T-helper 9 cell (primary cell): ENCODE results near the gene PTDSS2.
A peak's percentile ranks its signal among the peaks of the same experiment; 100 is the strongest.
"Not testable (repeated sequence)": the region's sequence is repeated elsewhere in the genome, so short reads cannot be mapped to it uniquely, and the experiment has no call there.

ENCODE experiments used
- DNase-seq: peaks from one replicate; pipeline ENCODE4 v3.0.0-alpha.2; 2020

The PTDSS2 gene

GRCh38 chr11:508956-509355, 58.9 kb downstream of the PTDSS2 start:
- DNase-seq = no peak

GRCh38 chr11:512761-513595, 62.9 kb downstream of the PTDSS2 start:
- DNase-seq = no peak

- DNase-seq = no peak
Observed at GRCh38 chr11:514606-515005, 64.5 kb downstream of the PTDSS2 start.

- DNase-seq = no peak
Observed at GRCh38 chr11:515131-515530, 65.1 kb downstream of the PTDSS2 start.

GRCh38 chr11:516400-516799, 66.3 kb downstream of the PTDSS2 start:
- DNase-seq = no peak

GRCh38 chr11:516918-517685, 67.0 kb downstream of the PTDSS2 start:
- DNase-seq = not testable (repeated sequence)

GRCh38 chr11:518463-519202, 68.6 kb downstream of the PTDSS2 start:
- DNase-seq = peak; percentile 91

GRCh38 chr11:520428-521176, 70.5 kb downstream of the PTDSS2 start:
- DNase-seq = no peak

GRCh38 chr11:521177-521688, 71.2 kb downstream of the PTDSS2 start:
- DNase-seq = no peak

- no peak for DNase-seq
Observed at GRCh38 chr11:526192-526591, 76.1 kb downstream of the PTDSS2 start.

- no peak for DNase-seq
Observed at GRCh38 chr11:528166-528814, 78.2 kb downstream of the PTDSS2 start.

- no peak for DNase-seq
Observed at GRCh38 chr11:528815-529727, 79.0 kb downstream of the PTDSS2 start.

GRCh38 chr11:529728-530411, 79.8 kb downstream of the PTDSS2 start:
- no peak for DNase-seq

- no peak for DNase-seq
Observed at GRCh38 chr11:530960-531831, 81.1 kb downstream of the PTDSS2 start.

- no peak for DNase-seq
Observed at GRCh38 chr11:531919-532526, 81.9 kb downstream of the PTDSS2 start.

- DNase-seq = no peak
Observed at GRCh38 chr11:532527-532985, 82.5 kb downstream of the PTDSS2 start.

- DNase-seq = no peak
Observed at GRCh38 chr11:532986-533585, 83.0 kb downstream of the PTDSS2 start.
